CD4-positive, alpha-beta T cell treated with Interleukin-17A for 1 hour (primary cell): ENCODE measurements around the gene SLC37A1.

ENCODE experiments used
- DNase-seq: peaks from one replicate; pipeline ENCODE4 v3.0.0-alpha.2; 2020

SLC37A1 gene

GRCh38 chr21:42530167-42530518 is 16.5 kb downstream of the SLC37A1 start:
- DNase-seq: no peak

- no peak for DNase-seq
Measured at GRCh38 chr21:42531771-42532170, 18.1 kb downstream of the SLC37A1 start.

GRCh38 chr21:42532466-42533181 is 19.0 kb downstream of the SLC37A1 start:
- no peak for DNase-seq

DNA sequence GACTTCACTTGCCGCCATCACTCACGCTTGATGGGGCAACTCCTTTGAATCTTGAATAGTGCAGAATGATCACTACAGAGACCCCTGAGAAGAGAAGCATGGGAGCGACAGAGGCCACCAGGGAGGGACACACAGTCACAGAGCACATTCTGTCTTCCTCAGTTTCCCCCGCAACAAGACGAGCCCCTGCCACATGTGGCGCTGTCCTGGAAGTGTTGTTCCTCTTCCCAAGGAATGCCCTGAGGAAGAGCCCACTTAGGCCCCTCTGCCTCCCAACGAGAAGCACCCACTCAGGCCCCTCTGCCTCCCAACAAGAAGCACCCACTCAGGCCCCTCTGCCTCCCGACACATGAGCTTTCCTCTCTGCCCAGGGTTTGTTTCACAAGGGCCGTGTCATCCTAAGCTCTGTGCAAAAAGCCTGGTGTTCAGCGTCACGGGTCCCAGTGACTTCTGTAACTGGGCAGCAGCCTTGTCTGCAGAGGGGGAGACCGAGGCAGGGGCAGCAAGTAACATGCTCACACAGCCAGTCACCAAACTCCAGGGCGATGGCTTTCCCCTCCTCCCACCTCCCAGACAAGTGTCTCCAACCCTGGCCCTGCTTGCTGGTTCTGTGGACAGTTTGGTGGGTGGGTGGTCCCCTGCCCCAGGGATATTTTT is 19.8 kb downstream of the SLC37A1 start:
- DNase-seq: no peak

DNA sequence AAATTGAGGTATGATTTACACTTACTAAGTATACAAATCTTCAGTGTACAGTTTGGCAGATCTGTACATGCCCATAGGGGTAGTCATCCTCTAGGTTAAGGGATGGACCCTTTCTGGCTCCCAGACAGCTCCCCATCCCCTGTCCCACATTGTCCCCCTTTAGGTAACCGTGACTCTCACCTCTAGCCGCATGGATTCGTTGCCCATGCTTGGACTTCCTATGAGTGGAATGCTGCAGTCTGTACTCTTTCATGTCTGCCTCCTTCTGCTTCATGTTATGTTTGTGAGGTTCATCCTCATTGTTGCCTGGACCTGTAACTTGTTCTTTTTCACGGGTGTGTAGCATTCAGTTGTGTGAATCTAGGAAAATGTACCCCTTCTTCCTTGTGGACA is 20.3 kb downstream of the SLC37A1 start:
- DNase-seq: no peak

DNA sequence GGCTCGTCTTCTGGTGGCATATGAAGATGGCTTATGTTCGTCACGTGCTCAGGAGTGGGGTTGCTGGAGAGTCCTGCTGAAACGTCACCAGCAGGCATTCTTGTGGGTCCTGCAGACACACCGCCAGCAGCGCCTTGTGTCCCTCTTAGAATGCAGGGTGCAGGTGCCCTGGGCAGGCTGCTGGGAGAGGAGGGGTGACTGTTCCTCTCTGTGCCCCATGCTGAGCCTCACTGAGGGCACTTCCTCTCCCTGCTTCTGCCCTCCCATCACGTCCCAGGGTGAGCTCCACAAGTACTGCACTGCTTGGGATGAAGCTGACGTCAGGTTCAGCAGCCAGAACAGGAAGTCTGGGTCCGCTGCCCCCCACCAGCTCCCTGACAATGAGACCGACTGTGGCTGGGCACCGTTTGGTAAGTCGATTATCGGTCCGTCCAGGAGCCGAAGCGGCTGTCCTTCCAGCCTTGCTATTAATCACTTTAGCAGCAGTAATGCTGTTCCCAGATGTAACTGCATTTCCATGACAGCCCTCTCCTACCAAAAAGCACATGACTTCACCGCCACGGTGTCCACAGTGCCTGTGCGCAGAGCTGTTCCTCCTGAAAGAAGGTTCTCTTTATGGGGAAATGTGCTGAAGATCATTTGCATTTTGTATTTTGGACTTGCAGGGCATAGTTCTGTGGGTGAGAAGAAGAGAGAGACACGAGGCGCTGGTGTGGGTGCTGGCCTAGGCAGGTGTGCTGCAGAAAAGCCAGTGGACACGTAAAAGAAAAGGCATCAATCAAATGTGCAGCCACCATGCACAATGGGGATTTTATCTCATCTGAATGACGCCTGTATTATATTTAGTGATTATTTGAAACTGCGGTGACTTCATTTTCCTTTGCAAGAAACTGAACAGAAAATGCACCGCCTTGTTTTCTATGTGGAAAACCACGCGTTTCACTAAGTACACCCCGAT is 21.0 kb downstream of the SLC37A1 start:
- no peak for DNase-seq

GRCh38 chr21:42535602-42536171 is 22.0 kb downstream of the SLC37A1 start:
- no peak for DNase-seq

GRCh38 chr21:42536601-42537000 is 22.9 kb downstream of the SLC37A1 start:
- DNase-seq: no peak

- peak; percentile 30 for DNase-seq
Measured at GRCh38 chr21:42537106-42537742, 23.6 kb downstream of the SLC37A1 start.

- no peak for DNase-seq
Measured at GRCh38 chr21:42538479-42539275, 25.0 kb downstream of the SLC37A1 start.

DNA sequence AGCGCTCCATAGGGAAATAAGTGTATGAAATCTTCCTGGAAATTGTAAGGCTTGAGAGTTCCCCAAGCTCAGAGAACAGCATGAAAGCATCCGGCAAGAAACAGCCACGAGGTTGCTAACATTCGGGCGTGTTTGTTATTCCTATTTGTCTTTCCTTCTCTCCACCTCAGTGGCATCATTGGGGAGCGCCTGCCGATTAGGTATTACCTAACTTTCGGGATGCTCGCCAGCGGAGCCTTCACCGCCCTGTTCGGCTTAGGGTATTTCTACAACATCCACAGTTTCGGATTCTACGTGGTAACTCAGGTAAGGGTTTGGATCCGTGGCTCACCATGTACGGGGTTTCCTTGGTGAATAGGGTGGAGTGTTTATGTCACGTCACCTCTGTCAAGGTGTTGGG is 25.7 kb downstream of the SLC37A1 start:
- DNase-seq: no peak

- no peak for DNase-seq
Measured at GRCh38 chr21:42539931-42540343, 26.3 kb downstream of the SLC37A1 start.

GRCh38 chr21:42540396-42540795 is 26.7 kb downstream of the SLC37A1 start:
- DNase-seq: no peak

GRCh38 chr21:42541174-42541573 is 27.5 kb downstream of the SLC37A1 start:
- DNase-seq: no peak

DNA sequence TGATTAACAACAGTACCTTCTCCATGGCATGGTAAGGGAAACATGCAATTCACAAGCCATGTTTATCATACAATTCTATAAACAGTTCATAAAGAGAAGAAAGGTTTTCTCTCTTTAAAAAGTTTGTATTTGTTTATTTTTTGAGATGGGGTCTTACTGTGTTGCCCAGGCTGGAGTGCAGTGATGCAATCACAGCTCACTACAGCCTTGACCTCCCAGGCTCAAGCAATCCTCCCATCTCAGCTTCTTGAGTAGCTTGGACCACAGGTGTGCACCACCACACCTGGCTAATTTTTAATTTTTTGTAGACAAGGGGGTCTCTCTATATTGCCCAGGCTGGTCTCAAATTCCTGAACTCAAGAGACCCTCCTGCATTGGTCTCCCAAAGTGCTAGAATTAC is 28.0 kb downstream of the SLC37A1 start:
- no peak for DNase-seq

DNA sequence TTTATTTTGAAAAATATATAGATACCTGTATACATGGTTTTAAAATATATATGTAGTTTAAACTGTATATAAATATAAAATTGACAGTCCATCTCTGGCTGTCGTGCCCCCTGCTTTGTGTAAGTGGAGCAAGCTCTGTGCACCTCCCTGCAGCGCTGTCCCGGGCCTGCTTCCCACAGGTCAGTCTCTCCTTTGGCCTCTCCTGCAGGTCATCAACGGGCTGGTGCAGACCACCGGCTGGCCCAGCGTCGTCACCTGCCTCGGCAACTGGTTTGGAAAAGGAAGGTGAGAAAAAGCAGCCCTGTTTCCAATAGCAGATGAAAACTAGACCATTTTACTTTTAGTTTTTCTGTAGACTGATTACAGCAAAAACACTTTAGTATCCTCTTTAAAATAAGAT is 28.5 kb downstream of the SLC37A1 start:
- DNase-seq: no peak

DNA sequence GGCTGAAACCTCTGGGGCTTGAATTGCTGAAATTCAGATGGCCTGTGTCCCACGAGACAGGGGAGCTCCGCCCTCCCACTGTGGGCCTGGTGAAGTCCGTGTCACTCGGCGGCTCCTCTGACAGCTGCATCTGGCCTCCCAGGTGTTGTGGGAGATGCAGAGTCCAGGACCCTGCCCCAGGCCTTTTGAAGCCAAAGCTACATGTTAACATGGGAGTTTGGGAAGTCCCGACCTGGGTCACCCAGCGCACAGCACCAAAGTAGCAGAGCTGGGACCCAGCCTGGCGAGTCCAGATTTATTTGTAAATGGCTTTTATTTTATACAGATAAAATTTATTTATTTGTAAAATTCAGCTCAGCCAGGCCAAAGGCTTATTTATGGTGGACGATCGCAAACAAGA is 28.9 kb downstream of the SLC37A1 start:
- DNase-seq: no peak

GRCh38 chr21:42543106-42543847 is 29.6 kb downstream of the SLC37A1 start:
- no peak for DNase-seq

- no peak for DNase-seq
Measured at GRCh38 chr21:42544544-42544943, 30.9 kb downstream of the SLC37A1 start.

GRCh38 chr21:42545317-42545716 is 31.7 kb downstream of the SLC37A1 start:
- DNase-seq: no peak

GRCh38 chr21:42545745-42546144 is 32.1 kb downstream of the SLC37A1 start:
- no peak for DNase-seq
